Dedifferentiated amniotic fluid mesenchymal stem cell (primary cell): ENCODE results near the gene GPSM1.

ENCODE experiments used
- DNase-seq: peaks from one replicate; pipeline ENCODE4 v3.0.0-alpha.2; 2016; ENCODE audit errors: extremely low spot score

GPSM1 gene, protein sequence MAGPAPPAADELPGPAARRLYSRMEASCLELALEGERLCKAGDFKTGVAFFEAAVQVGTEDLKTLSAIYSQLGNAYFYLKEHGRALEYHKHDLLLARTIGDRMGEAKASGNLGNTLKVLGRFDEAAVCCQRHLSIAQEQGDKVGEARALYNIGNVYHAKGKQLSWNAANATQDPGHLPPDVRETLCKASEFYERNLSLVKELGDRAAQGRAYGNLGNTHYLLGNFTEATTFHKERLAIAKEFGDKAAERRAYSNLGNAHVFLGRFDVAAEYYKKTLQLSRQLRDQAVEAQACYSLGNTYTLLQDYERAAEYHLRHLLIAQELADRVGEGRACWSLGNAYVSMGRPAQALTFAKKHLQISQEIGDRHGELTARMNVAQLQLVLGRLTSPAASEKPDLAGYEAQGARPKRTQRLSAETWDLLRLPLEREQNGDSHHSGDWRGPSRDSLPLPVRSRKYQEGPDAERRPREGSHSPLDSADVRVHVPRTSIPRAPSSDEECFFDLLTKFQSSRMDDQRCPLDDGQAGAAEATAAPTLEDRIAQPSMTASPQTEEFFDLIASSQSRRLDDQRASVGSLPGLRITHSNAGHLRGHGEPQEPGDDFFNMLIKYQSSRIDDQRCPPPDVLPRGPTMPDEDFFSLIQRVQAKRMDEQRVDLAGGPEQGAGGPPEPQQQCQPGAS

DNA sequence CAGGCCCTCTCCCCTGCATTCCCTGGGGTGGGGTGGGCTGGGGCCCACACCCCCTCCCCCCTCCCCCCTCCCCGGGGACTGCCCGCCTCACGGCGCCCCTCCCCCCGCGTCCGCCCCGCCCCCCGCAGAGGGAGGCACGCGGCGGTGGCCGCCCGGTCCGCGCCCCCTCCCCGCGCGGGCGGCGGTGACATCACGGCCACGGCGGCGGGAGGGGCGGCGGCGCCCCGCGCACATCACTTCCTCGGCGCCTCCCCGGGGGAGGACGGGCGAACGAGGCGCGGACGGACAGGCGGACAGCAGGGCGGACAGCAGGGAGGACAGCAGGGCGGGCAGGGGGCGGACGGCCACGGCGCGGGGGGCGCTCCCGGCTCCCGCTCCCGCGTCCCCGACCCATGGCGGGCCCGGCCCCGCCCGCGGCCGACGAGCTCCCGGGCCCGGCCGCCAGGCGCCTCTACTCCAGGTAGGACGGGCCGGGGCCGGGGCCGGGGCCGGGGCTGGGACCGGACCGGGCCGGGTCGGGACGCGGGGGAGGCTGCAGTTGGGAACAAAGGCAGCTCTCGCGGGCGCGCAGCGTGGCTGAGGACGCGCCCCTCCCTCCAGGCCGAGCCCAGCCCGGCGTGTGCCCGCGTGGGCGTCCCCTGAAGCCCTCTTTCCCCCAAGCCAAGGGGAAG, at the start of gene GPSM1:
TSS of gene GPSM1 (plus strand) at position 236 of the 671 bp plus-strand sequence. CDS start at position 393, 157 bp downstream.
- DNase-seq = peak; percentile 23

DNA sequence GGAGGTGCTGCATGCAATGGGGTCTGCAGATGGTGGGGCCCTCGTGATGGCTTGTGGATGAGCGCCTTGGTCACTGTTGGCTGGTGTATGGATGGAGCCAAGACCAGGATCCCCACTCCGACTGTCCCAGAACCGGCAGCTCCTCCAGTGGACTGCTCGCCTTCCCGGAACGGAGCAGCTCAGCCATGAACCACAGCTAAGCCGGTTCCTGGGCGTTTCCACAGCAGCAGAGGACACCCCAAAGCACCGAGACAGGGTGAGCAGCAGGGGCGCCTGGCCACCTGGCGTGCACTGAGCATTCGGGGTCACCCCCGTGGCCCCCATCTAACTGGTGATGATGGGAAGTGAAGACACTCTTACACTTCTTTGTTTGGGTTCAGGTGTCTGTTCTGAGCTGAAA, 49.6 kb upstream of the GPSM1 start:
- no peak for DNase-seq

DNA sequence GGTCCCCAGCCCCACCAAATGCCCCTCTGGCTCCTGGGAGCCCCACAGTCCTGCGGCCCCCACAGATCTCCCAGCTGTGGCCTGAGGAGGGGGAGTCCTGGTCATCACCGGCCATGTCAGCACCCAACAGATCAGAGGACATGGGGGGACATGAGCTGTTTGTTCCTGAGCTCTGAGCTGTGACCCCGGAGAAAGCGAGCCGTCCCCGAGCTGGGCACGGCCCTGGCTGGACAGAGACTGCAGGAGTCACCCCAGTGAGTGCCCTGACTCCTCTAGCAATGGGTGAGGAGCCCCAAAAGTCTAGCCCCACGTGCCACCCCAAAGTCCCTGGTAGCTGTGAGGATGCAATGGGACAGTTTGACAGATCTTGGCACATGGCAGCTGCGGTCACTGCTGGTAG, 49.1 kb upstream of the GPSM1 start:
- DNase-seq = no peak

DNA sequence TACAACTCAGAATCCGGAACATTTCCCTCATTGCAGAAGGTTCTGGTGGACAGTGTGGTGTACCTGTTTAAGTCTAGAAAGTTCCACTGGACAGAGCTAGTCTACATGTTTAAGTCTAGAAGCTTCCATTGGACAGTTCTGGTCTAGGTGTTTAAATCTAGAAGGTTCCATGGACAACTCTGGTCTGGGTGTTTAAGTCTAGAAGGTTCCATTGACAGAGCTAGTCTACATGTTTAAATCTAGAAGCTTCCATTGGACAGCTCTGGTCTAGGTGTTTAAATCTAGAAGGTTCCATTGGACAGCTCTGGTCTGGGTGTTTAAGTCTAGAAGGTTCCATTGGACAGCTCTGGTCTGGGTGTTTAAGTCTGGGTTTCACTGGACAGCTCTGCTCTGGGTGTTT, 48.4 kb upstream of the GPSM1 start:
- no peak for DNase-seq

DNA sequence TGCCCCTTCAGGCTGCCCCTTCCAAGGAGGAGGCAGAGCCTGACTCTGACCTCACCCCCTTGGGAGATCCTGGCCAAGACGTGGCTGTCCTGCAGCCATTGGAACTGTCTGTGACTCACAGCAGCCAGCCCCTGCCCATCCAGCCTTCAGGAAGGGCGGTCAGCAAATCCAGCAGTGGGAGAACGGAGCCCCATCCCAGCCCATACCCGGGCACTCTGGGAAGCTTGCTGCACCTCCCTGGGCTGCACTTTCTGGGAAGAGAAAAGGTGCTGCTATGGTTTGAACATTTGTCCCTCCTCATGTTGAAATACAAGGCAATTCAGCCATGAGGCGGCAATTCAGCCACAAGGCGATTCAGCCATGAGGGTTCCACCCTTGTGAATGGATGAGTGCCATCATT, 47.9 kb upstream of the GPSM1 start:
- no peak for DNase-seq

DNA sequence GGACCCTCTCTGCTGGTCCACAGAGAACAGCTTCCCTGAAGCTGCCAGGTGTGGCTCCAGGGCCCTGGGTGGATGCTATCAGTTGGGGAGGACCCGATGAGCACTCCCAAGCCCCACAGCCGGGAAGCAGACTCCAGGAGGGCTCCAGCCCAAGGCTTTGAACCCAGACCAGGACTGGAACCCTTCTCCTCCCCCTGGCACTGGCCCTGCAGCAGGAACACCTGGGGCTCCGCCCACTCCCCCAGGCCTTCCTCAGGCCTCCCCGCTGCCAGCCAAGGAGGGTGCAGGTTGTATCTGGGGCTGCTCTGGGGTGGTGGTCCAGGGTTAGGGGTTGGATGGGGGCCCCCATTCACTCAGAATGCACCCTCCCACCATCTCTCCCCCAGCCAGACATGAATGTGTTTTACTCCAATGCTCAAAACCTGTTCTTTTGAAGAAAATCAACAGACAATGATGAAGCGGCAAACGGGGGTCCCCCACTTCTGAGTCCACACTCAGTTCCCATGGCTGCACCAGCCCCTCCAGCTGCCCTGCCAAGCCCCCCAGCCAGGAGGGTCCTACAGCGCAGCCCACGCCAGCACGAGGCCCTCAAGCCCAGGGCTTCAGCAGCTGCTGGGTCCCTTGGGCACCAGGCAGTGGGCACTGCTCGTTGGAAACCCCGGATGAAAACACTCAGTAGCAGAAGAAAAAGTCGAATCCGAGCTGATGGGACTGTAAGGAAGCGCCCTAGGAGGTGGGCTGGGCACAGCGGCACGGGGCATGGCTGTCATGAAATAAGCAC, 46.6 kb upstream of the GPSM1 start:
- DNase-seq = no peak

DNA sequence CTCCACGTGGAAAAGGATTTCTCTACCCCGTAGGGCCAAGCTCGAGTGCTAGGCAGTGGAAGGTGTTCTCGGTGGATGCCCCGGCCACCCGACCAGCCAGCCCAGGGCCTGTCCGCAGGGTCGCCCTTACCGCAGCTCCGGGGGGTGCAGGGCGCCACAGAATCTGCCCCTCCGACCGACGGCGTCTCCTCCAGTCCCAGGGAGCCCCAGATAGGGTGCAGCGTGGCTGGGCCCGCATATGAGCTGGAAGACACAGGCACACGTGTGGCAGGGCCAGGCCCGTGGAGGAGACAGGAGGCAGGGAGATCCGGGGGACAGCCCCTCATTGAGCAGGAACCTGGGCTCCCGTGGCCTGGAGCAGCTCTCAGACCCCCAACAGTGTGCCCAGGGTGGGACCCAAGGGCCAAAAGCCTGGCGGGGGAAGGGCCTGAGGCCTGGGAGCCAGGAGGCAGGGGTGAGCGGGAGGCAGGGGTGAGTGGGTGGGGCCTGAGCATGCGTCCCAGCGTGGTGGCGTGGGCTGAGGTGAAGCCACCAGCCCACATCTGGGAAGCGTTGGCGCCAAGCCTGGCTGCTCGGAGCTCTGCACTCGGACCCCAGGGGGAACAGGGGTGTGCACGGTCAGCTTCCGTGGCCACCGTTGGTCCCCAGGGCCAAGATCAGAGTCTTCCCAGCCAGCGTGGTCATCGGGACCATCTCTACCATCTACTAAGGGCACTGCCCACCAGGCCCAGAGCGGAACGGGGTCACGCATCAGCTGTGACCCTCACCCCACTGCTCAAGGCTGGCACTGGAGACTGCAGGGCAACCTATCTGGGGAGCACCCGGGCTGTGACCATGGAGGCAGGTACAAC, 45.7 kb upstream of the GPSM1 start:
- no peak for DNase-seq

DNA sequence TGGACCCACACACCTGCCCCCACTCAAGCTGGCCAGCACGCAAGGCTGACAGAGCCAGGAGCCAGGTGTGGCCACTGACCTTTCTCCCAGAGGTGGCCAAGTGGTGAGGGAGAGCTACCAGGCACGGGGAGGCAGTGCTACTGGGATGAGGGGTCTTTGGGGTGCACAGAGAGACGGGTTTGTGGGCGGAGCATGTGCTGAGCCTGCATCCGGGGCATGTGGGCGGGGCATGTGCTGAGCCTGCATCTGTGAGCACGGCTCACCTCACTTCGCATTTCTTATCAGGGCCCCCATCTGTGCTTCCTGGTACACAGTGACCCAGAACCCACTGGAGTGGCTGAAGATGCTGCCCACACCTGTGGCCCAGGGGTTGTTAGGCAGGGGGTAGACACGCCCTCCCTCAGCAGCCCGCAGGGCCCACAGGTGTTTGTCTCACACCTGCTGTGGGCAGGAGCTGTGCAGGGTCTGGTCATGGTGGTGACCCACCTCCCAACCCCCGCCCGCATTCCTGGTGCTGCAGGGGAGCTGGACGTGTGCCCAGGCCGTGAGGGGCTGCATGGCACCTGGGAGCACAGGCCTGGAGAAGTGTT, 45.0 kb upstream of the GPSM1 start:
- no peak for DNase-seq

DNA sequence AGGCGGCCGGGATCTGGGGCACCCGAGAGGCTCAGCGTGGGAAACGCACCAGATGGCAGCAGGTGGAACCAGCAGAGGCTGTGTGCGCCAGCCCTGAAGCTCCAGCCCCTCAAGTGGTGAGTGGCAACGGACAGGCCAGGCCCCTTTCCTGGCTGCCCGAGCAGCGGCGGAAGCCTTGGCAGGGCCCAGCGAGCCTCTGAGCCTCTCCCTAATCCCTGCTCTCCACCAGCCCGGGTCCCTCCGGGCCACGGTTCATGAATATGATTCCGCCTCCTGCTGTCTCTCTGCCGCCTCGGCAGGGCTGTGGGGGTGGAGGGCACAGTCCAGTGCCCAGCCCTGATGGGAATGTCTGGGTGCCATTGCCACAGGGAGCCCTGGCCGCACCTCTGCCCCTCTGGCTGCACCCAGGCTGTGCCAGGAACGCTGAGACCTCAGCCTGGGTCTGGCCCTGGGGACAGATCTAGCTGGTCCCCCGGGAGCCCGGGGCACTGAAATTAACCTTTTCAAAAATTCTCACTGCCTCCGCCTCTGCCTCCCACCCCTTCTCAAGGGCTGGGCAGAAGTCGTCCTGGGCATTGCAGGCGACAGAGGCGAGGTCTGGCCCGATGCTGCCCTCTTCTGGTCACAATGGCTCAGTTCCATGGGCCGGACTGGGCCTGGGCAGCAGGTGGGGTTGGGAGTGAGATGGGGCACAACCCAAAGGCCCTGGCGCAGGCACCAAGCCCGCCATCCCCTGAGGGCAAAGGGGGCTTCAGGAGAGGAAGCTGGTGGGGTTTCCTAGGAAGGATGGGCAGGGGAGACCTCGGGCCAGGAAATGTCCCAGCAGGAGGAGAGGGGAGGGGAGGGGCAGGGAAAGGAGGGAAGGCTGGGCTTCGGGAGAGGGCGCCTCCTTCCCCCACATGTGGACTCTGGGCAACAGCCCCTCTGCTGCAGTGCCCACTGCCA, 43.8 kb upstream of the GPSM1 start:
- DNase-seq = peak; percentile 55

DNA sequence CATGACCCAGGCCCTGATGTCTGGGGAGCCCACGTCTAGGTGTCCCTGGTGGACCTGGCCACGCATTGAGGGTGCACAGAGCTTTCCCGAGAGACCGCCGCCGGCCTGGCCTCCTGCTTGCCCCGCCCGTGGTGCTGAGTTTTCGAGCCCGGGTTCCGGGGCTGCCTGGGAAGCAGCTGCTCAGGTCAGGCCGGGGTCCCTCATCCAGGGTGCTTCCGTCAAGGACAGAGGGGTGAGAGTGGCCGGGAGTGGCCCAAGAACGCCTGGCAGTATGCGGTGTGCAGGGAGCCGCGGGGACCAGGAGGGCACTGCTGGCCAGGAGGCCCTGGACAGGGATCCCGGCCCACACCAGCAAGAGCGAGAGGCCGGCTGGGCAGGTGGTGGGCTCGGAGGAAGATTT, 43.0 kb upstream of the GPSM1 start:
- DNase-seq = no peak

DNA sequence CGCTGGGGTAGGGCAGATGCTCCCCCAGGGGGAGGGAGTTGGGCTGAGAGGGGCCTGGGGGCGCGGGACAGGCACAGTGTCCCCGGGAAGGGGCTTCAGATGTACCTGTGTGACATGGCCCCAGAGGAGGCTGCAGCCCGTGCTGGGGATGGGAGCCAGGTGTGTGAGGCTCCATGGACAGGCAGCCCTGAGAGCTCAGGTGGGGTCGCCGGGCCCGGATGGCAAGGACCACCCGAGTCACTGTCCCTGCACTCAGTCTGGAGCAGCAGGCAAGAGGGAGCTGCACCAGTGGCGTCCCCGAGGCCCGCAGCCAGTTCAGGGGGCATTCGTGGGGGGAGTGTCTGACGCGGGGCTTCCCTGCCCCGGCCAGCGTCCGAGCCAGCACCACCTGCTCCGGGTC, 42.4 kb upstream of the GPSM1 start:
- DNase-seq = no peak

DNA sequence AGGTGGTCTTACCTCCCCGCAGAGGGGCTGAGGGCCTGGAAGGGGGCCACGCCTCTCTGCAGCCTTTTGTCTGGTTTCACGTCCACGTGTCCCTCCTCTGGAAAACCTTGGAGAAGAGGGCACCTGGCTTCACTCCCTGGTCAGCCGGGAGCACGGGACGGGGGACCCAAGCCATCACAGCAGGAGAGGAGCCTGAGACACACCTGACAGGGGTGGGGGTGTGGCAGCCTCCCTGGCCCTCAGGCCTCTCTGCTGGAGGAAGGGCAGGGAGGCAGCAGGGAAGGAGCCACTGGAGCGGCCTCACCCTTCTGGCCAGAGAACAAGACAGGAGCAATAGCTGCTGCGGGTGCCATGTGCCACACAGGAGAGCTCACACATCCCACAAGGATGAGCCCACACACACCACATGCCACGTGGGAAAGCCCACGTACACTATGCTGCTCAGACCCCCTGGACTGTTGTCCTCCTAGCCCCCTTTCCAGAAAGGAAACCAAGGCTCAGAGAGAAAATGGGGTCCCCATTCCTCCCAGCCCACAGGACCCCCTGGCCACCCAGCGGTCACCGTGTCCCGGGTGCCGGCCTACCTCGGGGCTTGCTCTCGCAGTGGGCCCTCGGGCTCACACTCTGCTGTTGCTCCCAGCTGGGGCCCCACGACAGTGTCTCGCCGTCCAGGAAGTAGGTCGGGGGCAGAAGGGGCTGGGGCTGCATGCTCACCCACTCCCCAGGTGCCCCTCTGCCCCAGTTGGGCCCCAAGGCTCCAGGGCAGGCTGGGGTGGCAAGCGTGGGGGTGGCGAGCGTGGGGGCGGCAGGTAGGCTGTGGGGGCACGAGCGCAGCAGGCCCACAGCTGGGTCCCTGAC, 41.6 kb upstream of the GPSM1 start:
- no peak for DNase-seq

DNA sequence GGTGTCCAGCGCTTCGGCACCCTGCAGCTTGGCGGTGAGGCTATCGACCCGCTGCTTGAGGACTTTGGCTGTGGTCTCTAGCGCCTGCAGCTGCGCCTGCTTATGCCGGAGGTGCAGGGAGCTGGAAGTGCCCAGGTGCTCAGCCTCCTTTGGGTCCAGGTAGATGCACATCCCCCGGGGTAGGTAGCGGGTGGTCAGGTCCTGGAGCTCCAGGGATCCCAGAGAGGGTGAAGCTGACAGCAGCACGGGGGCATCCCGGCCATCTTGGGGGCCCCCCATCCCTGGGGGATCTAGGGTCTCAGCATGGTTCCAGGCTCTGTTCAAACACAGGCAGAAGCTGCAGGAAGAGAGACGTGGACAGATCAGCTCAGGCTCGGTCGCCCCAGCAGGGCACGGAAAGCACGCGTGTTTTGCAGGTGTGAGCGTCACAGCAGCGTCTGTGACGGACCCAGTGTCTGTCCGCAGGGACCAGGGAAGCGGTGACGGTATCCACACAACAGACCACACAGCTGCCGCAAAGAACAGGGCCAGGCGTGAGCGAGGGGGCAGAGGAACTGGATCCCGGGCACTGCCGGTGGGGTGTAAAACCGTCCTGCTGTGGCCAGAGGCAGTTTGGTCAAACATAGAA, 40.9 kb upstream of the GPSM1 start:
- DNase-seq = no peak

DNA sequence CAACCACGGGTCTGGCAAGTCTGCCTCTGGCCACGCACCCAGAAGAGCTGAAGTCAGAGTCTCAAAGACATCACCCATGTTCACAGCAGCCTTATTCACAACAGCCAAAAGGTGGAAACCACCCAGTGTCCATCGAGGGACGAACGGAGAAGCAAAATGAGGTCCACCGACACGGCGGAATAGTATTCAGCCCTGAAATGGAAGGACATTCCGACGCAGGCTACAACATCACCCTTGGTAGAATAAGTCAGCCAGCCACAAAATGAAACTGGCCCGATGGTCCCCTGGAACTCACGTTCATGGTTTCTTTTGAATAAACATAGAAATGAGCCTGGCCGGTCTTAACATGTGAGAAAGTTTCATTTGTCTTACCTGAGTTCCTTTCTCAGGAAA, 40.4 kb upstream of the GPSM1 start:
- no peak for DNase-seq

DNA sequence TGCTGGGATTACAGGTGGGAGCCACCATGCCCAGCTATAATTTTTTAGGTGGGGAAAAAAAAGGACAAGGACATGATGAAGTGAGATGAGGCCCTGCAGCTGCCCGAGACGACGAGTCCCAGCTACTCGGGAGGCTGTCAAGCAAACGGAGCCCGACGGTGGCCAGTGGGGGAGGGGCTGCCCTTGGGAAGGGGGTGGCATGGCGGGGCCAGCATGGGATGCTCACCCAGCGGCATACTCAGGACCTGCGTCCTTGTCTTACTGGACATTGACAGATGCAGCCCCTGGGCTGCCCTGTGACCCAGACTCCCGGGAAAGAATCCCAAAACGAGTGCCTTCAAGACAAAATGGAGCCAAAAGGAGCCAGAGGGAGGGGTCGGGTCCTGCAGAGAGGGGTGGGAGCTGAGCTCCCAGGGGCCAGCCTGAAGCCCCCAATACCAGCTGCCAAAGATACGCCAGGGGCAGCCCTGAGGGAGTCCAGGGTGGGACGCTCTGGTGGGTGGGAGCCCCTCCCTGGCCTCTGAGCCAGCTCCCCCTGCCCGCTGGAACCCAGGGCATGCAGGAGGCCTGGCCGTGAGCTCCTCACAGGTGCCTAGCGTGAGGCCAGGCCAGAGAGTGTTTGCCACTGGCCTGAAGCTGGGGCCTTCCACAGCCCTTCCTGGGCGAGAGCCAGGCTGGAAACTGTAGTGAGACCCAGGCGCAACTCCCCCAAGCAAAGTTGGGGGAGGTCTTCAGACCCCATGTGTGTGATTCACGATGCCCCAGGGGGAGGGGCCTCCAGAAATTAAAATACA, 39.2 kb upstream of the GPSM1 start:
- DNase-seq = no peak

DNA sequence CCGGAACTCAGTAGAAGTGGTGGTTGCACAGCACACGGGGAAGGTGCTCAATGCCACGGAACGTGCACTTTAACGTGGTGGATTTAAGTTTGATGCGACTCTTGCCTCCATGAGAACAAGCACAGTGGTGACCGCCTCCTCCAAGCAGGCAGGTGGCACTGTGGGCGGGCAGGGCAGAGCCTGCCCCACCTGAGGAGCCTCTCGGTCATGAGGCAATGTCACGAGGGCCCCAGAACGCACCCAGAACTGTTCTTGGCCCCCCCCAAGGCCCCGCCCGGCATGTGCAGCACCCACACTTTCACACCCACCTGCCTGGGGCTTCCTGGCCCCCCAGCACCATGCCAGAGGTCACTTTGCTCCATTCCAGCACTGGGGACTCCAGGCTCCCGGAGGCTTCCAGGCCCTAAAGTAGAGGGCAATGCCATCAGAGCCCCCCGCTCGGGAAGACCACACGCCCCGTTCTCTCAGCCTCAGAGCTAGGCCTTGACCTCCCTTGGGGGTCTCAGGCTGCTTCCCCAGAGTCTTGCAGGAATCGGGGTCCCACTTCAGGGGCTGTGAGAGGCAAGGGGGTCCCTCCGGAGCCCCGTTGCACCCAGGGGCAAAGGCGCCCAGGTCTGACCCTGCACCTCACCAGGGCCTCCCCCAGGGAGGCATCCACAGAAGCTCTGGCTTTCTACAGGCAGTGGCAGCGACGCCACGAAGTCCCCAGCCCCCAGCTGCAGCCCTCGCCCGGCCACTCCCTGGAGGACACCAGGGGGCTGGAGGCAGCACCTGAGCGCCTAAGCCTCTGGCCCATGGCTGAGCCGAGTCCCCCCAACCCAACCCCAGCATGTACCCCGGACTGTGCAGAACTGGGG, 37.5 kb upstream of the GPSM1 start:
- DNase-seq = no peak
